Right lobe of liver (tissue), 6 donors: ENCODE data around the gene RPS5. TPM values are rescaled to one million over a fixed set of nuclear protein-coding genes. Genes with fewer than 3 reads are reported as not detected.
"Not testable (repeated sequence)": the region's sequence is repeated elsewhere in the genome, so short reads cannot be mapped to it uniquely, and the experiment has no call there.

Experiments
- ATAC-seq, 4 donors: fragments of 200-7000 bp; cut with Tn5 transposase; one replicate each; pipeline ENCODE4 v1.9.1; 2020; ENCODE audit warnings: mild to moderate bottlenecking in 4 of 4, moderate library complexity in 4 of 4
- DNase-seq, 3 donors: peaks; one replicate each; pipeline ENCODE4 v3.0.0-alpha.2; 2020
- H3K27ac ChIP-seq, 3 donors: fragments of 200-600 bp; one replicate each; pipeline ENCODE4 v1.8.0; 2022
- H3K27me3 ChIP-seq, 2 donors: fragments of 200-600 bp; one replicate each; pipeline ENCODE4 v1.8.0; 2022
- H3K36me3 ChIP-seq, 4 donors: fragments of 200-600 bp; sonication (generic) in 1 of 4; one replicate each; pipeline versions ENCODE4 v1.5.1 to v1.8.0; 2017 to 2022; ENCODE audit warnings: control low read depth in 1 of 4
- H3K4me1 ChIP-seq, 4 donors: fragments of 200-600 bp; sonication (generic) in 1 of 4; one replicate each; pipeline versions ENCODE4 v1.5.1 to v1.8.0; 2017 to 2022; ENCODE audit warnings: control low read depth in 1 of 4
- H3K4me3 ChIP-seq, 3 donors: fragments of 200-600 bp; one replicate each; pipeline ENCODE4 v1.8.0; 2022
- H3K9me3 ChIP-seq, 4 donors: fragments of 200-600 bp; sonication (generic) in 1 of 4; one replicate each; pipeline versions ENCODE4 v1.5.1 to v1.8.0; 2017 to 2022; ENCODE audit warnings: control low read depth in 1 of 4
- POLR2A ChIP-seq: fragments of 450-650 bp; IDR thresholded peaks from one replicate; pipeline ENCODE4 v1.6.1; 2017; ENCODE audit warnings: antibody characterized with exemption, mild to moderate bottlenecking
- WGBS: methylation state at CpG from one replicate; pipeline ENCODE4 v1.1.6; 2018; ENCODE audit warnings: low coverage, low lambda C conversion rate; ENCODE audit not compliant: insufficient coverage; ENCODE audit errors: missing lambda C conversion rate; 5-methylcytosine and 5-hydroxymethylcytosine counted together
- intact Hi-C, 2 donors: fragments of 100-400 bp; cut with DNase I; formaldehyde crosslinking; loops; one replicate each; pipeline versions ENCODE4 v1.11.2 to v1.14.1; 2022
- total RNA-seq, 6 experiments: library from RNA; depleted of rRNA in 2 of 6; stranded (reverse); fragments of >200 nt in 2 of 6; fragmentation: NEBNext Ultra II Directional in 3 of 6; extraction: Animal tissue kit (Norgen Biotek cat#: 25700) in 3 of 6; gene quantifications; one replicate each; pipeline versions ENCODE4 v1.1.0 to v1.2.4, GENCODE V29; 2016 to 2023
- TF ChIP-seq, protein P1 (sequence below), 4 donors: fragments of 200-600 bp in 3 of 4; fragments of 450-650 bp in 1 of 4; IDR thresholded peaks; one replicate each; pipeline versions ENCODE4 v1.5.1 to v1.8.0; 2016 to 2022; ENCODE audit warnings: antibody characterized with exemption in 4 of 4, mild to moderate bottlenecking in 2 of 4
- donor health status: DM: no; HTN: yes; CAD: no.
- donor health status: DM: no; HTN: no; CAD: no.
- donor health status: DM: no; HTN: no; CAD: no.
- donor health status: DM: no; HTN: yes; CAD: no.
- donor health status: DM: no; HTN: yes; CAD: no.

Gene RPS5
- total RNA-seq, 6 experiments from 2014 or later: 274 to 637 (median 304) TPM

DNA sequence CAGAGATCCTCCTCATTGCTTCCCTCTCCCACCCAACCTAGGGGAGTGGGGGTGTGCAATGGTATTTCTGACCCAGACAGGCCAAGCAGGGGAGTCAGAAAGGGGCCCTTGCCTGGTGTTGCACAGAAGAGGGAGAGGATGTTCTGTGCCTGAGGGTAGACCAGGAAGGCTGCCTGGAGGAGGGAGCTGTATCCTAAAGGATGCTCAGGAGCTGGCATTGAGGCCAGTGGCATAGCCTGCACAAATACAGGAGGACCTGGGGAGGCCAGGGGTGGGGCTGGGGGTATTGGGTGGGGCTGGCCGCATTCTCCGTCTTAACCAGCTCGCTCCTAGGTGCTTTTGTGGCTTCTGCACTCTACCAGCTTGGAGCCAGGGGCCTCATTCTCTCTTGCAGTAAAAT is 12.8 kb downstream of the RPS5 start:
- intact Hi-C loops: no loop called here
- Histone ChIP-seq H3K27me3 (no peaks in the 10 kb centered on the region), H3K4me1 (peaks cover 0 to 10% (median 5%) of the 10 kb centered on the region in 4 donors), H3K36me3 (peaks cover 0 to 2% (median under 1%) of the 10 kb centered on the region in 4 donors), H3K9me3 (no peaks in the 10 kb centered on the region), H3K4me3 (no peak overlapping the region), H3K27ac (no peak overlapping the region)
- no peak for TF ChIP-seq POLR2A
- TF ChIP-seq, protein P1, sequence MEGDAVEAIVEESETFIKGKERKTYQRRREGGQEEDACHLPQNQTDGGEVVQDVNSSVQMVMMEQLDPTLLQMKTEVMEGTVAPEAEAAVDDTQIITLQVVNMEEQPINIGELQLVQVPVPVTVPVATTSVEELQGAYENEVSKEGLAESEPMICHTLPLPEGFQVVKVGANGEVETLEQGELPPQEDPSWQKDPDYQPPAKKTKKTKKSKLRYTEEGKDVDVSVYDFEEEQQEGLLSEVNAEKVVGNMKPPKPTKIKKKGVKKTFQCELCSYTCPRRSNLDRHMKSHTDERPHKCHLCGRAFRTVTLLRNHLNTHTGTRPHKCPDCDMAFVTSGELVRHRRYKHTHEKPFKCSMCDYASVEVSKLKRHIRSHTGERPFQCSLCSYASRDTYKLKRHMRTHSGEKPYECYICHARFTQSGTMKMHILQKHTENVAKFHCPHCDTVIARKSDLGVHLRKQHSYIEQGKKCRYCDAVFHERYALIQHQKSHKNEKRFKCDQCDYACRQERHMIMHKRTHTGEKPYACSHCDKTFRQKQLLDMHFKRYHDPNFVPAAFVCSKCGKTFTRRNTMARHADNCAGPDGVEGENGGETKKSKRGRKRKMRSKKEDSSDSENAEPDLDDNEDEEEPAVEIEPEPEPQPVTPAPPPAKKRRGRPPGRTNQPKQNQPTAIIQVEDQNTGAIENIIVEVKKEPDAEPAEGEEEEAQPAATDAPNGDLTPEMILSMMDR (IDR thresholded peaks at IDR 0.05): no peak
- ATAC-seq (no peak), DNase-seq (no peak)
- WGBS: no CpG with 5 or more reads among the region's 3 CpGs

GRCh38 chr19:58400316-58400915 is 13.3 kb downstream of the RPS5 start:
- Histone ChIP-seq H3K9me3 (no peaks in the 10 kb centered on the region), H3K27me3 (no peaks in the 10 kb centered on the region), H3K4me3 (peak overlapping the region; percentile 46 to 56 (median 49)), H3K4me1 (peaks cover 0 to 10% (median 5%) of the 10 kb centered on the region in 4 donors), H3K27ac (no peak overlapping the region), H3K36me3 (no peaks in the 10 kb centered on the region)
- intact Hi-C loops: no loop called here
- TF ChIP-seq, protein P1 (IDR thresholded peaks at IDR 0.05): no peak
- no peak for TF ChIP-seq POLR2A
- ATAC-seq (no peak), DNase-seq (no peak)
- 44% methylated on average over 14 of the region's 18 CpGs for WGBS

DNA sequence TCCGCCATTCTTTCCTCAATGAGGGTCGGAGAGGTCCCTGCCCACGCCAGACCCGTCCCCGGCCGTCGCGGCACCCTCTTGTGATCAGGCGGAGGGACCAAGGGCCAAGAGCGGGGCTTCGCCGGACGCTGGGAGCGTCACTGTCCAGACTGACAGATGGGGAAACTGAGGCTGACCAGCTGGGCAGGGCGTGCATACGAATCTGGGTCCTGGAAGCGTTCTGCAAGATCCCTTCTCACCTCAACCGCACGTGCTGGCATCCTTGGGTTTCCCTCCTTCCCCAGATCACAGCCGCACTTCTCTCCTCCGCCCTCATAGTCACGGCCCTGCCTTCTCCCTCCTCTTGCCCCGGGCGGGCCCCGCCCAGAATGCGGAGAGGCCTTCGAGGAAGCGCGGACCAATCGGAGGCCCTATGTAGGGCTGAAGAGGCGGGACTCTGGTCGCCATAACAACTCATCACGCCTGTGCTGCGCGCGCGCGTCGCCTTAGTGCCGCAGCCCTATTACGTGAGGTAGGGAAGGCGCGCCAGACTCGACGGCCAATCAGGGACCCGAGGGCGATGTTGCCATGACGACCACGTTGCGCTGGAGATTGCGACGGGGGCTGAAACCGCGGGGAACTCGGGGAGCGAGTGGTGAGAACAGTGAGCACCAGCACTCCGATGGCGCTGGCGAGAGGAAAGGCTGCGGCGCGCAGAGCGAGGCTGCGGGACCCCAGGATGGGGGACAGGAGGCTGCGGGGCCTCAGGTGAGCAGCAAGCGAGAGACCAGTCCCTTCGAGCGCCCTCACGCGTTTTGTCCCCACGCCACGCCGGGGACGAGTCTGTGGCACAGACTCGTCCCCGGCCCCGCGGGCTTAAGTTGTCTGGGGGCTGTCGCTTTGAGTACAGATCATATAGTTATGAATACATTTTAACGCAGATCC is 14.1 kb downstream of the RPS5 start:
- intact Hi-C loops: no loop called here
- ATAC-seq: peak; percentile 97 to 99 (median 98)
- TF ChIP-seq POLR2A: peak; percentile 52
- TF ChIP-seq, protein P1 (IDR thresholded peaks at IDR 0.05): peak in 2 of 4 donors; percentile 14 to 18

GRCh38 chr19:58401840-58402421 is 14.9 kb downstream of the RPS5 start:
- Histone ChIP-seq H3K27ac (no peak overlapping the region), H3K9me3 (no peaks in the 10 kb centered on the region), H3K4me1 (peaks cover 0 to 10% (median 5%) of the 10 kb centered on the region in 4 donors), H3K27me3 (no peaks in the 10 kb centered on the region), H3K4me3 (peak overlapping the region; percentile 31 to 61 (median 56)), H3K36me3 (no peaks in the 10 kb centered on the region)
- intact Hi-C loops: no loop called here
- 22% methylated on average over 5 of the region's 23 CpGs for WGBS
- TF ChIP-seq POLR2A: no peak
- TF ChIP-seq, protein P1 (IDR thresholded peaks at IDR 0.05): peak in 1 of 4 donors; percentile 2
- DNase-seq (no peak), ATAC-seq (no peak)

More for the DNA sequence above, 14.1 kb downstream of the RPS5 start:
- no peaks in the 10 kb centered on the region for H3K9me3 ChIP-seq
- H3K4me3 ChIP-seq: peak overlapping the region; percentile 46 to 61 (median 56)
- WGBS: 8% methylated on average over 25 of the region's 80 CpGs
- H3K27ac ChIP-seq: no peak overlapping the region
- no peaks in the 10 kb centered on the region for H3K36me3 ChIP-seq
- DNase-seq: peak; percentile 99 to 100 (median 100)
- no peaks in the 10 kb centered on the region for H3K27me3 ChIP-seq
- peaks cover 0 to 10% (median 5%) of the 10 kb centered on the region in 4 donors for H3K4me1 ChIP-seq

DNA sequence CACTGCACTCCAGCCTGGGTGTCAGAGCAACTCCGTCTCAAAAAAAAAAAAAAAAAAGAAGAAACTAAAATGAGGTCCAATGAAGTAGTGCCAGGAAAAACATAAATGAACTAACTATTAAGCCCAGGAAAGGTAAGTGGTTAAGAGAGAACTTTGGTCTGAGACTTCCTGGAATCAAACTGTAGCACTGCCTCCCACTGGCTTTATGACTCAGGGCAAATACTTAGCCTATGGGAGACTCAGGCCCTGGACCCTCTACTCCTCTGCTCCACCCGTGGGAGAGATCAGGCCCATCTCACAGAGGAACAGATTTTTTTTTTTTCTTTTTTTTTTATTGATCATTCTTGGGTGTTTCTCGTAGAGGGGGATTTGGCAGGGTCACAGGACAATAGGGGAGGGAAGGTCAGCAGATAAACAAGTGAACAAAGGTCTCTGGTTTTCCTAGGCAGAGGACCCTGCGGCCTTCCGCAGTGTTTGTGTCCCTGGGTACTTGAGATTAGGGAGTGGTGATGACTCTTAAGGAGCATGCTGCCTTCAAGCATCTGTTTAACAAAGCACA is 16.9 kb downstream of the RPS5 start:
- H3K9me3 ChIP-seq, intact Hi-C loops, H3K4me3 ChIP-seq, DNase-seq, H3K36me3 ChIP-seq, H3K27me3 ChIP-seq, H3K27ac ChIP-seq, ATAC-seq: not testable (repeated sequence)
- H3K4me1 ChIP-seq: peaks cover 0 to 16% (median 8%) of the 10 kb centered on the region in 4 donors
- 41% methylated on average over 4 of the region's 5 CpGs for WGBS
